MM.1S (cell line): ENCODE results near the gene FOXO3.

Source experiments
- DNase-seq: peaks from one replicate; pipeline ENCODE4 v3.0.0-alpha.2; 2015
- H2AFZ ChIP-seq: fragments of 300-600 bp; sonication (generic); 2 replicates; pipeline ENCODE4 v1.6.0; 2016; ENCODE audit warnings: antibody characterized with exemption, low read length
- H3F3A ChIP-seq: fragments of 300-600 bp; sonication (generic); 2 replicates; pipeline ENCODE4 v1.6.1; 2016; ENCODE audit warnings: mild to moderate bottlenecking, antibody characterized with exemption, low read length, moderate library complexity, mixed read lengths; ENCODE audit not compliant: insufficient read depth
- H3K27ac ChIP-seq: fragments of 300-600 bp; sonication (generic); 2 replicates; pipeline ENCODE4 v1.5.1; 2016; ENCODE audit warnings: mild to moderate bottlenecking, low read length
- H3K27me3 ChIP-seq: fragments of 300-600 bp; sonication (generic); replicated peaks from 2 replicates; pipeline ENCODE4 v1.6.0; 2016; ENCODE audit warnings: low read length; ENCODE audit not compliant: insufficient read depth
- H3K36me3 ChIP-seq: fragments of 300-600 bp; sonication (generic); replicated peaks from 2 replicates; pipeline ENCODE4 v1.6.1; 2016; ENCODE audit warnings: mild to moderate bottlenecking, low read length, mixed read lengths; ENCODE audit not compliant: insufficient read depth
- H3K4me1 ChIP-seq: fragments of 300-600 bp; sonication (generic); 2 replicates; pipeline ENCODE4 v1.6.1; 2016; ENCODE audit warnings: low read length, mixed read lengths
- H3K4me2 ChIP-seq: fragments of 300-600 bp; sonication (generic); 2 replicates; pipeline ENCODE4 v1.6.0; 2016; ENCODE audit warnings: low read depth, low read length
- H3K4me3 ChIP-seq: fragments of 300-600 bp; sonication (generic); 2 replicates; pipeline ENCODE4 v1.5.1; 2016; ENCODE audit warnings: low read length, mixed read lengths
- H3K79me2 ChIP-seq: fragments of 300-600 bp; sonication (generic); 2 replicates; pipeline ENCODE4 v1.6.1; 2016; ENCODE audit warnings: mixed run types, low read length, mixed read lengths
- H3K9ac ChIP-seq: fragments of 300-600 bp; sonication (generic); 2 replicates; pipeline ENCODE4 v1.6.1; 2016; ENCODE audit warnings: low read length, mixed read lengths
- H3K9me2 ChIP-seq: fragments of 300-600 bp; sonication (generic); replicated peaks from 2 replicates; pipeline ENCODE4 v1.6.1; 2016; ENCODE audit warnings: mild to moderate bottlenecking, low read length, mixed read lengths; ENCODE audit not compliant: insufficient read depth
- H3K9me3 ChIP-seq: fragments of 300-600 bp; sonication (generic); replicated peaks from 2 replicates; pipeline ENCODE4 v1.6.1; 2016; ENCODE audit warnings: mild to moderate bottlenecking, low read length, mixed read lengths; ENCODE audit not compliant: insufficient read depth
- H4K20me1 ChIP-seq: fragments of 300-600 bp; sonication (generic); 2 replicates; pipeline ENCODE4 v1.6.1; 2016; ENCODE audit warnings: mild to moderate bottlenecking, low read length, moderate library complexity, mixed read lengths; ENCODE audit not compliant: insufficient read depth
- EZH2 ChIP-seq: fragments of 300-600 bp; sonication (generic); optimal IDR thresholded peaks from 2 replicates; pipeline ENCODE3; 2017; ENCODE audit warnings: low read depth, mild to moderate bottlenecking, antibody characterized with exemption, low read length, mixed read lengths
- EZH2phosphoT487 ChIP-seq: fragments of 300-600 bp; sonication (generic); IDR thresholded peaks from 2 replicates; pipeline ENCODE4 v1.6.1; 2018; ENCODE audit warnings: antibody characterized with exemption, low read length
- TF ChIP-seq, protein P1 (sequence below): fragments of 300-600 bp; sonication (generic); IDR thresholded peaks from 2 replicates; pipeline ENCODE4 v1.5.1; 2016; ENCODE audit warnings: antibody characterized with exemption, low read length, mixed read lengths

The FOXO3 gene

DNA sequence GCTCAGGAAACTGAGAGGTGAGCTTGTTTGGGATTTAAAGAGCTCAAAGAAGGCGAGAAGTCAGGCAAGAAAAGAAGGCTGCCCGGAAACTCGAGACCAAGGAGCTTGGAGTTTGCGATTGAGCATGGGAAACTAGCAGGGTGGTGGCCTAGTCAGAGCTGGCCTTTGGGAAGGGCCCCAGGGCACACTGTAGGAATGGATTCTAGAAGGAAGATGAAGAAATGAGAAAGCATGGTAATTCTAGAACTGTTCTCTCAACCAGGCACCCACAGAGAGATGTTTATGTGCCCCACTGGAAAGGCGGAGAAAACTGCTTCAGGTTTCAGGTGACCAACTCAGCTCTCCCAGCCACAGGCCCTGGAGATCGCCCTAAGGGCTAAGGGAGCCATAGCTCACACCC, 126.2 kb downstream of the FOXO3 start:
- no peak for DNase-seq
- no peak for TF ChIP-seq EZH2phosphoT487
- TF ChIP-seq, protein P1, sequence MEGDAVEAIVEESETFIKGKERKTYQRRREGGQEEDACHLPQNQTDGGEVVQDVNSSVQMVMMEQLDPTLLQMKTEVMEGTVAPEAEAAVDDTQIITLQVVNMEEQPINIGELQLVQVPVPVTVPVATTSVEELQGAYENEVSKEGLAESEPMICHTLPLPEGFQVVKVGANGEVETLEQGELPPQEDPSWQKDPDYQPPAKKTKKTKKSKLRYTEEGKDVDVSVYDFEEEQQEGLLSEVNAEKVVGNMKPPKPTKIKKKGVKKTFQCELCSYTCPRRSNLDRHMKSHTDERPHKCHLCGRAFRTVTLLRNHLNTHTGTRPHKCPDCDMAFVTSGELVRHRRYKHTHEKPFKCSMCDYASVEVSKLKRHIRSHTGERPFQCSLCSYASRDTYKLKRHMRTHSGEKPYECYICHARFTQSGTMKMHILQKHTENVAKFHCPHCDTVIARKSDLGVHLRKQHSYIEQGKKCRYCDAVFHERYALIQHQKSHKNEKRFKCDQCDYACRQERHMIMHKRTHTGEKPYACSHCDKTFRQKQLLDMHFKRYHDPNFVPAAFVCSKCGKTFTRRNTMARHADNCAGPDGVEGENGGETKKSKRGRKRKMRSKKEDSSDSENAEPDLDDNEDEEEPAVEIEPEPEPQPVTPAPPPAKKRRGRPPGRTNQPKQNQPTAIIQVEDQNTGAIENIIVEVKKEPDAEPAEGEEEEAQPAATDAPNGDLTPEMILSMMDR, result no peak
- TF ChIP-seq EZH2, result no peak

DNA sequence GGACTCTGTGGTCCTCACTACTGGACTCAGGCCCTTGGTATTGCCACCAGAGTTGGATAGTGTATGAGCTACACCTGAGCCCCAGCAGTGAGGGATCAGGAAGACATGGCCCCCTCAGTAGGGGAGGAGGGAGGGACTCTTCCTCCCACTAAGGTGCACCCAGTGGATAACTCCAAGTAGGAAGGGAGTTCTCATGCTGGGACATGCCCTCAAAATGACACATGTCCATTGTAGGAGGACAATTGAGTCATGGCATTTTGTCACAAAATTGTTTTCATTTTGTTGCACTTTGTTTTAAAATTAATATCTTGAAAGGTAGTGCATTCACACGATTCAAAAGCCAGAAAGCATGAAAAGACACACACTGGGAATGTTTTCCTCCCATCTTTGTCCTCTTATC, 127.2 kb downstream of the FOXO3 start:
- H3K9me2 ChIP-seq, result no peaks in the 10 kb centered on the region
- no peak overlapping the region for H3K4me3 ChIP-seq
- H3K9ac ChIP-seq, result no peak overlapping the region
- no peak overlapping the region for H2AFZ ChIP-seq
- peaks cover 63% of the 10 kb centered on the region for H3F3A ChIP-seq
- H3K4me2 ChIP-seq, result no peak overlapping the region
- H3K4me1 ChIP-seq, result peaks cover 61% of the 10 kb centered on the region
- H3K36me3 ChIP-seq, result peaks cover 8% of the 10 kb centered on the region; the same call in 1 of the 2 replicates
- TF ChIP-seq, protein P1, result no peak
- no peak for TF ChIP-seq EZH2
- TF ChIP-seq EZH2phosphoT487, result no peak
- H3K79me2 ChIP-seq, result peaks cover 57% of the 10 kb centered on the region
- no peaks in the 10 kb centered on the region for H4K20me1 ChIP-seq
- DNase-seq, result no peak
- H3K9me3 ChIP-seq, result no peaks in the 10 kb centered on the region
- H3K27me3 ChIP-seq, result no peaks in the 10 kb centered on the region
- H3K27ac ChIP-seq, result no peak overlapping the region

More for the DNA sequence above, 126.2 kb downstream of the FOXO3 start:
- H3K9me2 ChIP-seq, result no peaks in the 10 kb centered on the region
- peaks cover 67% of the 10 kb centered on the region for H3K4me1 ChIP-seq
- H2AFZ ChIP-seq, result no peak overlapping the region
- no peak overlapping the region for H3K4me2 ChIP-seq
- no peak overlapping the region for H3K9ac ChIP-seq
- H3K36me3 ChIP-seq, result peaks cover 8% of the 10 kb centered on the region; the same call in 1 of the 2 replicates
- no peaks in the 10 kb centered on the region for H4K20me1 ChIP-seq
- peaks cover 67% of the 10 kb centered on the region for H3K79me2 ChIP-seq
- no peaks in the 10 kb centered on the region for H3K27me3 ChIP-seq
- no peaks in the 10 kb centered on the region for H3K9me3 ChIP-seq
- peaks cover 58% of the 10 kb centered on the region for H3F3A ChIP-seq
- peak overlapping the region; percentile 26; the same call in 1 of the 2 replicates for H3K27ac ChIP-seq
- H3K4me3 ChIP-seq, result no peak overlapping the region

DNA sequence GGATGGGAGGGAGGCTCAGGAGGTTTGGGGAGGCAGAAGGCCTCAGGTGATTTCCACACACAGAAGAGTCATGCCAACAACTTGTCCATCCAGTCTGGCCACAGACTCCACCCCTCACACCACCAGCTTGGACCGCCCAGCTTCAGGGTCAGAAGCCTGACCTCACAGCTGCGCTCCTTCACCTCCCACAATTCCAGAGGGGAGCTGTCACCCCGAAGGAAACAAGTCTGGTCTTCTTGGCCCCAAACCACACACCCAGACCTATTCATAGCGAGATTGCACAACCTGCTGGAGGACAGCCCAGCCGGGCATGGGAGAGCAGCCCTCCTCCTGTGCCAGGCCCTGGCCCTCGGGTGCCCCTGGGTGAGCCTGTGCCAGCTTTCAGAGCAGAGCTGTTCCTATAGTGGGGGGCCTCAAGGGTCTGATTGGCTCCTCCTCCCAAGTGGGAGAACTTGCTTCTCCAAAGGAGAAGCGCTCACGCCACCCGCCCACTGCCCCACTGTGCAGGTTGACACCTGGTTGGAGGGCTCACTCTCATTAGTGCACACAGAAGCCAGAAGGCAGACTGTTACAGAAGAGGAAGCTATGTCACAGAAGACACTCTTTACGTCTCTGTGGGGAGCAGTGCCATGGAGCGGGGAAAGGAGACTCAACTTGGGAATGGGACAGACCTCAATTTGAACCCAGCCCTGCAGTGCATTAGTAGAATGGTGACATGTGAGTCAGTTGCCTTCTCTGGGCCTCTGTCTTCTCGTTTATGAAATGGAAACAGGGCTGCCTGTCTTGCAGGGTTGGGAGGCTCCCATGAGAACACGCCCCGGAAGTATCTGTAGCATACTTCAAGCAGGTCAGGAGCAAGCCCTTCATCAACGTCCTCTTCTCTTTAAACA, 128.8 kb downstream of the FOXO3 start:
- Histone ChIP-seq H3K4me3 (no peak overlapping the region), H4K20me1 (no peaks in the 10 kb centered on the region), H2AFZ (no peak overlapping the region), H3K36me3 (peaks cover 8% of the 10 kb centered on the region; the same call in 1 of the 2 replicates), H3K79me2 (peaks cover 48% of the 10 kb centered on the region), H3K9me3 (no peaks in the 10 kb centered on the region), H3K4me2 (no peak overlapping the region), H3F3A (peaks cover 63% of the 10 kb centered on the region), H3K27me3 (no peaks in the 10 kb centered on the region), H3K9ac (no peak overlapping the region), H3K9me2 (no peaks in the 10 kb centered on the region), H3K4me1 (peaks cover 60% of the 10 kb centered on the region), H3K27ac (peak overlapping the region; percentile 39; the same call in 1 of the 2 replicates)
- TF ChIP-seq, protein P1, result no peak
- TF ChIP-seq EZH2 (no peak), EZH2phosphoT487 (no peak)
- no peak for DNase-seq
